Nephron (organoid): ENCODE measurements around the gene HOXB3.

ENCODE experiments used
- H3K27ac Mint-ChIP-seq, 3 experiments: 2 replicates each; pipeline ENCODE4 v1.8.0; 2020; ENCODE audit warnings: mixed read lengths in 3 of 3, mild to moderate bottlenecking in 2 of 3, moderate library complexity in 1 of 3
- H3K27me3 Mint-ChIP-seq: 2 replicates; pipeline ENCODE4 v1.8.0; 2021; ENCODE audit warnings: low read depth, mild to moderate bottlenecking, moderate library complexity, mixed read lengths
- H3K36me3 Mint-ChIP-seq: 2 replicates; pipeline ENCODE4 v1.8.0; 2020; ENCODE audit warnings: low read depth, mixed read lengths
- H3K4me1 Mint-ChIP-seq: 2 replicates; pipeline ENCODE4 v1.8.0; 2020; ENCODE audit warnings: mixed read lengths
- H3K4me3 Mint-ChIP-seq, 3 experiments: 2 replicates each; pipeline ENCODE4 v1.8.0; 2020; ENCODE audit warnings: mild to moderate bottlenecking in 3 of 3, mixed read lengths in 3 of 3, moderate library complexity in 2 of 3
- H3K9me3 Mint-ChIP-seq: 2 replicates; pipeline ENCODE4 v1.8.0; 2020; ENCODE audit warnings: mixed read lengths
- TF ChIP-seq, protein P1 (sequence below), 3 experiments: fragments of 200-600 bp; sonication (generic); IDR thresholded peaks; one replicate each; pipeline ENCODE4 v1.5.0; 2021; ENCODE audit warnings: antibody characterized with exemption in 3 of 3; ENCODE audit not compliant: unreplicated experiment in 3 of 3

Gene HOXB3

DNA sequence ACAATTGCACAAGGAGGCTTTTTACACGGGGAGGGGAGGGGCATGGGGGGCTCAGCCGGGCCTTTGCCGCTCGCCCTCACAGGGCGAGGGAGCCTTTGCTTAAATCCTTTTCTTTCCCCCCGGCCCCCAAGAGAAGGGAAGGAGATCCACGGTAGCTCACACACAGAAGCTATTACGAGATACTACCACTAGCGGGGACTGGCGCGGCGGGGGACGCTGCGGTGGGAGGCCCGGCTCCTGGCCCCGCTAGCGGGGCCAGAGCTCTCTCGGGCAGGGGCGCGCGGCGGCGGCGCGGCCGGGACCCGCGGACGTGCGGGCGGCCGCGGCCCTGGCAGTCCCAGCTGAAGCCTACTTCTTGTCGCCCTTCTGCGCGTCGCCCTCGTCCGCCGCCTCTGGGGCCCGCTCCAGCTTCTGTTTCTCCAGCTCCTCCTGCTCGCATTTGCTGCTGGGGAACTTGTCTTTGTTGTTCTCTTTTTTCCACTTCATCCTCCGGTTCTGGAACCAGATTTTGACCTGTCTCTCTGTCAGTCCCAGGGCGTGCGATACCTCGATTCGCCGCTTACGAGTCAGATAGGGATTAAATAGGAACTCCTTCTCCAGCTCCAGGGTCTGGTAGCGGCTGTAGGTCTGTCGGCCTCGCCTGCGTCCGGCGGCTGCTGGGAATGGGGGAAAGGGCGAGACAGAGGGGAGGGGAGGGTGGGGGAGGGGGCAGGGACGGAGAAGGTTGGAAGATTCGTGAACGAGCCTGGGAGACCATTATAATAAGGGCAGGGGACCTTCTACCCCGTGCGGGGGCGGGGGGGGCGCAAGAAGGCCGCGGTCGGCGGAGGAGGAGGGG is 23.0 kb upstream of the HOXB3 start:
- peaks cover 81% of the 10 kb centered on the region for H3K27me3 Mint-ChIP-seq
- TF ChIP-seq, protein P1, sequence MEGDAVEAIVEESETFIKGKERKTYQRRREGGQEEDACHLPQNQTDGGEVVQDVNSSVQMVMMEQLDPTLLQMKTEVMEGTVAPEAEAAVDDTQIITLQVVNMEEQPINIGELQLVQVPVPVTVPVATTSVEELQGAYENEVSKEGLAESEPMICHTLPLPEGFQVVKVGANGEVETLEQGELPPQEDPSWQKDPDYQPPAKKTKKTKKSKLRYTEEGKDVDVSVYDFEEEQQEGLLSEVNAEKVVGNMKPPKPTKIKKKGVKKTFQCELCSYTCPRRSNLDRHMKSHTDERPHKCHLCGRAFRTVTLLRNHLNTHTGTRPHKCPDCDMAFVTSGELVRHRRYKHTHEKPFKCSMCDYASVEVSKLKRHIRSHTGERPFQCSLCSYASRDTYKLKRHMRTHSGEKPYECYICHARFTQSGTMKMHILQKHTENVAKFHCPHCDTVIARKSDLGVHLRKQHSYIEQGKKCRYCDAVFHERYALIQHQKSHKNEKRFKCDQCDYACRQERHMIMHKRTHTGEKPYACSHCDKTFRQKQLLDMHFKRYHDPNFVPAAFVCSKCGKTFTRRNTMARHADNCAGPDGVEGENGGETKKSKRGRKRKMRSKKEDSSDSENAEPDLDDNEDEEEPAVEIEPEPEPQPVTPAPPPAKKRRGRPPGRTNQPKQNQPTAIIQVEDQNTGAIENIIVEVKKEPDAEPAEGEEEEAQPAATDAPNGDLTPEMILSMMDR (IDR thresholded peaks at IDR 0.05; ENCODE audit: unreplicated experiment in 3 of 3), result peak in 2 of 3 experiments; percentile 39 to 44
- peaks cover 52% of the 10 kb centered on the region for H3K4me1 Mint-ChIP-seq
- H3K9me3 Mint-ChIP-seq, result no peaks in the 10 kb centered on the region
- H3K36me3 Mint-ChIP-seq, result peaks cover 8% of the 10 kb centered on the region
- peak overlapping the region; percentile 94 to 98 (median 96) for H3K4me3 Mint-ChIP-seq
- peak overlapping the region in 2 of 3 experiments; percentile 96 to 98 for H3K27ac Mint-ChIP-seq

DNA sequence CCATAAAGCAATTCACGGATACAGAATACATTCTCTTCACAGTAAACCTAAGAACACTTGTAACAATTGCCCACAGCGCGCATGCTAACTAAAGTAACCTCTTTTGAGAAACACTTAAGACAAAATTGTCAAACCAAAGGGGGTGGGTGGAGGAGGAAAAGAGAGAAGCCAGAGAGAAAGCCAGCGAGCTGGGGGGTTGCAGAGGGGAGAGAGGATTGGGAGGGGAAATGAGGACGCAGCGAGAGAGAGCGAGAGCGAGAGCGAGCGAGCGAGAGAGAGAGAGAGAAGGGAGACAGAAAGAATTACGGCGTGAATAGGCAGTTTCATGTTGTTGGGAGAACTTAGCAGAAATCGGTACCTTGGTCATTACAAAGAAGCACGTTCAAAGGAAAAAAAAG is 22.4 kb upstream of the HOXB3 start:
- peaks cover 55% of the 10 kb centered on the region for H3K4me1 Mint-ChIP-seq
- TF ChIP-seq, protein P1 (IDR thresholded peaks at IDR 0.05; ENCODE audit: unreplicated experiment in 3 of 3), result no peak
- peaks cover 12% of the 10 kb centered on the region for H3K36me3 Mint-ChIP-seq
- peak overlapping the region; percentile 94 to 98 (median 94) for H3K4me3 Mint-ChIP-seq
- H3K27ac Mint-ChIP-seq, result peak overlapping the region in 2 of 3 experiments; percentile 96 to 98
- no peaks in the 10 kb centered on the region for H3K9me3 Mint-ChIP-seq
- peaks cover 79% of the 10 kb centered on the region for H3K27me3 Mint-ChIP-seq

DNA sequence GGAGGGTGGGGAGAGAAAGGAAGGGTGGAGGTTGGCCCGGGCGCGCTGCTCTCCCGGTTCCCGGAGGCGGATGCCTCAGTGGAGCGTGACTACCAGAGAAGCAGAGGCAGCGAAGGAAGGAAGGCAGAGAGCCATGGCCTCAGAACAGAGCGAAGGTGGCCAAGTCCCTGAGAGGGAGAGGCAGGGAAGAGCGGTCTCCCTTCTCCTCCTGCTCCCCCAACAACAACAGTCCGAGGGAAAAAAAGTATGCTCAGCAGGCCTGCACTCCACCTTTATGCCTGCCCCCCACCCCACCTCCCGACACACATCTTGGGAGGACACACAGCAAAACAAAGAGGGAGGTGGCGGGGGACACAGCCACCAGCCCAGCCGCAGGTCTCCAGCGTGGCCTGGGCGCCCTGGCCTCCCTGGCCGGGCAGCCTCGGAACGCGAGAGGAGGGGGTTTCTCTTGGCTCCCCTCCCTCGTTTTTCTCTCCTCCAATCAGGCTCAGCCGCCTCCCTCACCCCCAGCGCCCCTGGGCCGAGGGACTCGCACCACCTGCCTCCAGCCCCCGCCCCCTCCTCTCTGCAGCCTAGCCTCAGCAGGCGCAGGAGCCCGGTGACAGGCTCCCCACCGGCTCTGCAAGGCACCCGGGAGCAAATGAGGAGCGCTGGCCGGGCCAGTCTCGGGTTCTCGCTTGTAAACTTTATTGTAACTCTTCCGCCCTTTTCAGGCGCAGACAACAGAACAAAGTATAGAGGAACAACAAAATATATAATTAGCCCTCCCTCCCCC is 21.8 kb upstream of the HOXB3 start:
- TF ChIP-seq, protein P1 (IDR thresholded peaks at IDR 0.05; ENCODE audit: unreplicated experiment in 3 of 3), result no peak
- Mint-ChIP-seq H3K4me3 (peak overlapping the region; percentile 94 to 98 (median 94)), H3K4me1 (peaks cover 52% of the 10 kb centered on the region), H3K27ac (peak overlapping the region in 2 of 3 experiments; percentile 98 to 99), H3K36me3 (peaks cover 12% of the 10 kb centered on the region), H3K9me3 (no peaks in the 10 kb centered on the region), H3K27me3 (peaks cover 78% of the 10 kb centered on the region)

DNA sequence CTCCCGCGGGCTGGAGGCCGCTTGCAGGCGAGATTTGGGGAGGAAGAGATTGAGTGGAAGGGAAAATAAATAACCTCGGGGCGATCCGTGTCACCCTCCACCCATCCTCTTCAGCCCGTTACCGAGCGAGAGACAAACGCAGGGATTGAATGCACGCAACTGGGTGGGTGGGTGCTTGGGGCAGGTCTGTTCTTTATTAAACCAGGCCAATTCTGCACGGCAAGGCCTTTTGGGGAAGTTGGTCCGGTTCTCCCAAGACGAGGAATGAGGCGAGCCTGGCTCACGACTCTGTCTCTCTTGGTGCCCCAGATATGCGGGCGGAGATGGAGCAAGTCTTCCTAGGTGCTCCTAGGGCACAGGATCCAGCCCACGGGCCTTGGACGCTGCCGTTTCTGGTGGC is 21.2 kb upstream of the HOXB3 start:
- H3K27ac Mint-ChIP-seq, result peak overlapping the region in 2 of 3 experiments; percentile 98 to 99
- peaks cover 77% of the 10 kb centered on the region for H3K27me3 Mint-ChIP-seq
- no peaks in the 10 kb centered on the region for H3K9me3 Mint-ChIP-seq
- H3K4me1 Mint-ChIP-seq, result peaks cover 54% of the 10 kb centered on the region
- TF ChIP-seq, protein P1 (IDR thresholded peaks at IDR 0.05; ENCODE audit: unreplicated experiment in 3 of 3), result no peak
- peak overlapping the region; percentile 94 to 98 (median 94) for H3K4me3 Mint-ChIP-seq
- peaks cover 12% of the 10 kb centered on the region for H3K36me3 Mint-ChIP-seq

DNA sequence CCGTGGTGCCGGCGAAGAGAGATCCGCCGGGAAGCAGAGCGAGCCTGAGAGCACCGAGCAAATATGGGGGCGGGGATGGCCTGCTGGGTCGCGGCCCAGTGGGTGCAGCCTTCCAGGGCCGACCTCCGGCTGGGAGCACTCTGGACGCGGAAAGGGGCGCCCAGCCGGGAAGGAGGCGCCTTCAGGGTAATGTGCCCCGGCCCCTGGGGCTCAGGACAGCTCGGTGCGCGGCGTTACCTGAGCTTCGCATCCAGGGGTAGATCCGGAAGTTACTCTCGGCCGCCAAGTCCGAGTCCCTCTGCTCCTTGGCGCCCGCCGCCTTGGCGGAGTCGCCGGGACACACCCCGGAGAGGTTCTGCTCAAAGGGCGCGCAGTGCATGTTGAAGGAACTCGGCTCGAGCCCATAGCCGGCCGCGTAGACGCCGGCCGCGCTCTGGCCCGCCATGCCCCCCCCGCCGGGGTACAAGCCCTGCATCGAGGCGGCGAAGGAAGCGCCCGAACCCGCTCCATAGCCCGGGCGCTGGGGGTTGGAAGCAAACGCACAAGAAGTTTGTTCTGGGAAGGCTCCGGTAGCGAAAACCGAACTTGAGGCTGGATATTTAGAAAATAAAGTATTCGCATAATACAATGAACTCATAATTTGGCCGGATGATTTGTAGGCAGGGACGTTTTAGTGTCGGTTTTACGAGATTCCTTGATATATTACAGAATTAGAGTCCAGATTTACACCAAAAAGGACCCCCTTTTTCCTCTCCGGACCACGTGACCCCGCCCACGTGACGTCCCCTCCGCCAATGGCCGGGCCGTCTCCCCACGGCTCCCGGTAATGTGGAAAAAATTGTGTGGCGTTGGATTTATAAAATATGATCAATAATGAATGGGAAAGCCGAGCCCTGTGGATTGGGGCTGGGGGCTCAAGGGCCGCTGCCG is 20.5 kb upstream of the HOXB3 start, which contains the start of gene HOXB7:
TSS of gene HOXB7 (minus strand) at position 736 of the 930 bp plus-strand sequence. CDS start at position 637, 99 bp downstream.
- H3K36me3 Mint-ChIP-seq, result peaks cover 12% of the 10 kb centered on the region
- peaks cover 75% of the 10 kb centered on the region for H3K27me3 Mint-ChIP-seq
- H3K4me1 Mint-ChIP-seq, result peaks cover 52% of the 10 kb centered on the region
- H3K9me3 Mint-ChIP-seq, result no peaks in the 10 kb centered on the region
- H3K4me3 Mint-ChIP-seq, result peak within 1 kb of the TSS; percentile 94 to 98 (median 94)
- TF ChIP-seq, protein P1 (IDR thresholded peaks at IDR 0.05; ENCODE audit: unreplicated experiment in 3 of 3), result no peak
- H3K27ac Mint-ChIP-seq, result peak within 1 kb of the TSS in 2 of 3 experiments; percentile 98 to 99
